ENCODE measurements around the gene AXIN2.

The AXIN2 gene

GRCh38 chr17:65556014-65556909, 5.2 kb downstream of the AXIN2 start:
- peak; percentile 70 for DNase-seq (ENCODE audit: low read depth)

- DNase-seq (ENCODE audit: low read depth) = no peak
These were observed 6.8 kb downstream of the AXIN2 start for GRCh38 chr17:65554553-65555223.

DNA sequence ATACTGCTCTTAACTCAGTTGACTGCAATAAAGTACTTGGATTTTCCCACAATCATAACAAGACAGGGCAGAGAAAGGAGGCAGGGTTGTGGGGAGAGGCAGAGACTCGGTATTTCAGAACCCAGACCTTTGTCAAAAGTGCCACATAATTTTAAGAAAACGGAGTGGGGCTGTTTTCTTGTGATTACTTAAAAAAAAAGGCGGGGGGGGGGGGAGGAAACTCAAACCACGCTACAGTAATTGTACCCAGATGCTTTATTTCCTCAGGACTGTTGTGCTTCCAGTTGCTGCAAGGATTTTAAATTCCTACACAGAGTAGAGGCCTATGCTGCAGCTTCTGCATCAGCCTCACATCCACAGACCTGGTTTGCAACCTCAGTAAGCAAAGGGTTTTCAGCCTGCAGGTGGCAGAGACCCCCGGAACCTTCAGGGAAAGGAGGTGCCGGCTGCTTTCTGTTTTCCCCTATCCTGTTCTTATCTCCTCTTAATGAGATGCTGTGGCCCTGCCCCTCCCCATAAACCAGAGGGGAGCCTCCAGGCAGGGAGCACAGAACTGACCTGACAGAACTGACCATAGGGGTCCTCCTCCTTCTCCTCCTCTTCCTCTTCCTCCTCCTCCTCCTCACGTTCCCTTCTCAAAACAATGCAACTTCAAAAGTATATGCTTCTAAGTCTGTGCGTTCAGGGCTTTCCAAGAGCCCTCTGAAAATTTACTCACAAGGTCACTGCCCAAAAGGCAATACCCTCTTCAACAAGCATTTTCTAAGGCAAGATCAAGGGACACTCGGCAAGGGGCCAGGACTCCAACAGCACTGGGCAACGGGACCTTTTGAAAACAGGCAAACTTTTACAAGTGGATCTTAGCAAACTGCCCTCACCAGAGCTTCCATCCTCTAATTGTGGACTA, 7.5 kb downstream of the AXIN2 start:
- no peak for DNase-seq (ENCODE audit: low read depth)

DNA sequence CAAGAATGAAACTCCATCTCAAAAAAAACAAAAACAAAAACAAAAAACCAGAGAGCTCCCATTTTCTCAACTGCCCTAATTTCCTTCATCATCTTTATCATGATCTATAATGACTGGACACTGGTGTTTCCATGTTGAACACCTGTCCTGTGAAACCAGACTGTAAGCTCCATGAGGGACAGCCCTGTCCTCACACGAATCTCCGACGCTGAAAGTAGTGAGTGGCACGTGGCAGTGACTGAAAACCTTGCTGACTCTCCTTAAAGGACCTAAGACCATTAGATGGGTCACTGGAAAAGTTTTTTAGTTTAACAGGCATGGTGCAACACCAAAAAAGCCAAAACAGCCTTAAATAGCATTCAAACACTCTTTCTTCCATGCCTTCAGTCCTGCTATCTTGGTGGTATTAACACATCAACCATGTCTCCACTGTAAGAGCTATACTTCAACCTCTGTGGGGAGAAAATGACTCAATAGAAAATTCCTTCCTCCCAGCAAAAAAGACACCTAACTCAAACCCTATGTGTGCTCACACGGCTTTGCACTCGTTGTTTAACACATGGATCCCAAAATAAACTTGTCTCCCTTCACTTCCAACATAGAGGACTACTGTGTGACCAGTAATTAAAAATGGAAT, 8.3 kb downstream of the AXIN2 start:
- no peak for DNase-seq (ENCODE audit: low read depth)

GRCh38 chr17:65552214-65552613, 9.2 kb downstream of the AXIN2 start:
- DNase-seq (ENCODE audit: low read depth) = no peak

GRCh38 chr17:65551267-65552040, 10.0 kb downstream of the AXIN2 start:
- no peak for DNase-seq (ENCODE audit: low read depth)

DNA sequence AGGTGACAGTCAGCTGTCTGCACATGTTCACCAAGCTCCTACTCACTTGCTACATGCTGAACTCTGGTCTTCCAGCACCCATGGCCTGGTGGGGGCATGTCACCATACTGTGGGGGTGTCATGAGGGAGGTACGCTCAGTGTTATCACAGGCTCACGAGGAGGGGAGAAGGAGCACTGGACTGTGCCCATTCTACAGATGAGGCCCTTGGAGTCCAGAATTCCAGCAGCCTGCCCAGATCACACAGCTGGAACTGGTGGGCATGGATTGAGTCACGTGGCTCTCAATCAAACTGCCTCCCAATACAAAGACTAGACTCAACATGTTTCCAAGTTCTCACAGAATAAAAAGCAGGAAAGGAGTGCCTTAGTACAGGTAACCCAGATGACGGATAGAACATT, 10.7 kb downstream of the AXIN2 start:
- DNase-seq (ENCODE audit: low read depth) = no peak

DNA sequence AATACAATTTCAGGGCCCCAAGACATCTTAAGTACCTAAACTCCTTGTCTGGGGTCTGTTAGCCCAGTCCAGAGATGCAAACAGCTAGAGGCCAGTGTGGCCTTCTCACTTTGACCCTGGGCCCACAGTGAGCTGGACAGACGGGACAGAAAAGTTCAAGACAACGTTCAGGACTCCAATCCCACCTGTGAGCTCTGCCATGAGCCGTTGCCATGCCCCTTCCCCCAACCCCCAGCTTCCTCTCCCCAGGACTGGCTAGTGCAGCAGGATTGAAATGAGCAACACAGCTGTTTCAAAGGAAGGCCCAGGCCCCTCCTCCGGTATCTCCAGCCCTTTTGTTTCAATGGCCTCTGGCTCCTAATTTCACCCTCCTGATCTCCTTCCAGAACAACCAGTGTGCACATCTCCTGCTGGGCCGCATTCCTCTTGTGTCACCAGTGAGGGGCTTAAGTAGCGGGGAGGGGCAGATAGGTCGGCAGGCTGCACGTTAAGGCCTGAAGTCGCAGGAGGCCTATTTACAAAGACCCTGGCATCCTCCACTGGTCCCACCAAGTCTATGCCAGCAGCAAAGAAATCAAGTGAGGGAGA, 11.3 kb downstream of the AXIN2 start:
- DNase-seq (ENCODE audit: low read depth) = no peak

DNA sequence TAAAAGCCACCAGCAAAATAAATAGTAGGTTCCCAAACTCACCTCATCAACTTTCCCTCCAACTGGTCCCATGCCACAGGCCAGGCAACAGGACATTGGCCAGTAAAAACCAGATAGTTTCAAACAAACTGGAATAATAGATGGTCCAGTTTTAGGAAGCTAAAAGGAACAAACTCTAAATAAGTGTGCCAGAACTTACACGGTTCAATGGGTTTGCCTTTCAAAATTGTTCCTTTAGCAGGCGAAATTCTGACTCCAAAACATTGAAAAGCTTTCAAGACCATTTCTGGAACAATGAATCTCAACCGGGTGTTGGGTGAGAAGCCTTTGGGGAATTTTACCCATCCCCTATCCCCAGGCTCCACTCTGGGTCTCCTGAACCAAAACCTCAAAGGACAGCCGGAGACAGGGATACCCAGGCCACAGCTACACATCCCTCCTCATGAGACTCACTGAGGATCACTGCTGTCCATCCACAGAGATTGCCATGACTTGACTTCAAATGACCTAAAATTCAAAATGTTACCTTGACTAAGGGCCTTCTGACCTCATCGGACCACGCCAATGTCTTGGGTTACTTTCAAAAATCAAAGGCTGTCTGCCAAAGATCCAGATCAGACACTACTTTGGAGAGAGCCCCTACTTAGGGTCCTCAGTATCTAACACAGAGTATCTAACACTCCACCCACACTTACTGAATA, 13.0 kb downstream of the AXIN2 start:
- no peak for DNase-seq (ENCODE audit: low read depth)

- no peak for DNase-seq (ENCODE audit: low read depth)
These were observed 14.2 kb downstream of the AXIN2 start for GRCh38 chr17:65547253-65547670.

- no peak for DNase-seq (ENCODE audit: low read depth)
These were observed 14.9 kb downstream of the AXIN2 start for GRCh38 chr17:65546579-65546978.

- DNase-seq (ENCODE audit: low read depth) = no peak
These were observed 15.5 kb downstream of the AXIN2 start for GRCh38 chr17:65545705-65546523.

DNA sequence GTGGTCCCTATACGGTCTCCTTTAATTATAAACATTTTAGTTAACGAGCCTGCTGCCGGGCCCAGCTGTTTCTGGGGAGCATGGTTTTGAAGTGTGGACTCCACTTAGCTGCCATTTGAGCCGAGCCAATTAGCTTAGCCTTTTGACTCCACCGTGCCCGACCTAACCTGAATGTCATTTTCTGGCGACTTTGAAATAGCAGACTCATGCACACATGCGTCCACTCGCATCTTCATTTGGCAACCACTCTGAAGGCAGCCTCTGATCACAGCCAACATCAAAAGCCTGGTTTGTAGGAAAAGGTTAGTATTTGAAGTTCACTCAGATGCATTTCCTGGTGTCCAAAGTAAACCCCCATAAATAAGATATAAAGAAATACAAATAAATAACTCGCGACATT, 16.8 kb downstream of the AXIN2 start:
- no peak for DNase-seq (ENCODE audit: low read depth)

GRCh38 chr17:65542610-65543009, 18.8 kb downstream of the AXIN2 start:
- DNase-seq (ENCODE audit: low read depth) = no peak

- no peak for DNase-seq (ENCODE audit: low read depth)
These were observed 19.4 kb downstream of the AXIN2 start for GRCh38 chr17:65542067-65542466.

DNA sequence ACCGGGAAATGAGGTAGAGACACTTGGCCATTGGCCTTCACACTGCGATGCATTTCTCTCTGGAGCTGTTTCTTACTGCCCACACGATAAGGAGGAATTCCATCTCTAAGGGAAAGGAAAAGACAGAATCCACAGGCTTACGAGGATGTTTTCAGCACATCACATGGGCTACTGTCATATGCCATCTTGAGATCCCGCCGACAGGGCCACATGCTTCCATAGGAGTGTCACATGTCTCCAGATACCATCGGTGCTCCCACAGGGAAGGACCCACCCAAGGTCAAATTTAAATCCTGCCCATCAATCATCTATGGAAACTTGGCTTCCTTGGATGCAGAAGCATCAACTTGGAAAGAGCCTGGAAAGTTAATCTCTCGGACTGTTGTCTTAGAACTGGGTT, 20.0 kb downstream of the AXIN2 start:
- DNase-seq (ENCODE audit: low read depth) = no peak

DNA sequence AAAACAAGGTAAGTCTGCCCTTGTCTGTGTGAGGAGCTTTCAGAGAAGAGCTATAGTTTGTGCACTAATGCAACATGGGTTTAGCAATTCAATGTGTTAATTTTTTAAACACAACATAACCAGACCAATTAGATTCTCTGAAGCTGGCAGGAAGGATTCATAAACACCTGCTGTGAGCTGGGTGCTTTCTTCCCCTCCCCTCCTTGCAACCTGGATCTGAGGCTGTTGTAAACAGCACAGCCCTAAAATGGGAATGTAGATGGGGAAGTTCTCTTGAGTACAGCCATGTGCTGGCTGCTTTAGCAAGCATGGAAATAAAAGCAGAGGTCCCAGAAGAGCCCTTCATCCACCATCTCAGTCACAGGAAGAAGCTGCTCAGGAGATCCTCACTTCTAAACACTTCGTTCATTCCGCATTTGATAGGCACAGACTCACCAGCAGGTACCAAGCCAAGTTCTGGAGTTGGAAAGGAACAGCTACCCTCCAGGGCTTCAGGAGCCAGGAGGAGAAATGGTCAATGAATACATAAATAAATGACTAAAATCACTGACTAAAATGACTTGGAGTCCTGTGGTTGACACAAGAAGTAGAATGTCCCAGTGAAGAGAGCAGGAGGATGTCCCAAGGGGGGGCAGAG, 21.7 kb downstream of the AXIN2 start:
- DNase-seq (ENCODE audit: low read depth) = no peak

- no peak for DNase-seq (ENCODE audit: low read depth)
These were observed 22.5 kb downstream of the AXIN2 start for GRCh38 chr17:65538675-65539529.

All from stimulated activated CD8-positive, alpha-beta memory T cell treated with anti-CD3 and anti-CD28 coated beads, Interleukin-12 subunit alpha, Interleukin-12 subunit beta, amount 100 ng/mL, for 4 hours (primary cell).